ENCODE measurements around the gene PNISR. TPM values are rescaled to one million over a fixed set of nuclear protein-coding genes. Genes with fewer than 3 reads are reported as not detected.

Gene PNISR
- total and polyA plus RNA-seq, 2 of the 13 experiments (the other 11 are each of a cell fraction or from before 2014, with no cell fraction given), result 43.0 to 48.0 TPM

DNA sequence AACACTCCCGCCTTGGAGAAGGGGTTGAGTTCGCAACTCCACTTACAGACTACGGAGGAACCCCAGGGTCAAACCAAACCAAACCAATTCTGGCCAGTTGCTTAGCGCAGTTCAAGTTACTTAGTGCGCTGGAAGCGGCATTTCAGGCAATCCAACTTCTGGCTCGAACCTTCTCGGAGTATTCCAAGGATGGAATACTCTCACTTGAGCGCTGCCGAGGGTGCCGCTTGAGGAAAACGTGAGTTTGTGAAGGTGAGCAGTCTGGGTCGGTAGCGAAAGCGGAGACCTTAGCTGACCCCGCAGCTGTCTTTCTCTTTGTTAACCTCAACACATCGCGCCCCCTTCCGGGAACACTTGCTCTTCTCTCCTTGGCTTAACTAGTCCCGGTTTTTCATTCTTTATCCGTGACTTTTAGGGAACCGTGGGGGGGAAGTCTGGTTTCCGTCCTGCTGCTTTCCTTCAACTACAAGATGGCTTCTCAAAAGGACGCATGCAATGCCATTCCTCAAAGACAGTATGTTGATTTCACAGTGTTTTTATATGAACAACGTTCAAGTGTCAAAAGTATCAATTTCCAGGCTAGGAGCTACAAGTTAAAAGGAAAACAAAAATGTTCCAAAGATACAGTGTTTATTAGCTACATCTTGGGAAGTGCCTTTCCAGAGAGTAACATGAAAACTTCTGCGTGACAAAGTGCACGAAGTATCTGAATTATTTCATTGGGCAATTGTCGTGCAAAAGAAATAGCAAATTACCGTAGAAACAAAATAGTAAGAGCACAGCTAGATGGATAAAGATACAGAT lies 741 bp upstream of the PNISR start (continued):
- TF ChIP-seq ATRX (CRISPR knock-in tag; IDR thresholded peaks at IDR 0.05; ENCODE audit: borderline replicate concordance) (no peak), SCMH1 (CRISPR knock-in tag; IDR thresholded peaks at IDR 0.05; ENCODE audit: borderline replicate concordance) (no peak), ZNF777 (CRISPR knock-in tag; IDR thresholded peaks at IDR 0.05) (no peak), ZNF30 (CRISPR knock-in tag; IDR thresholded peaks at IDR 0.05) (no peak), ZNF367 (CRISPR knock-in tag; IDR thresholded peaks at IDR 0.05; ENCODE audit: borderline replicate concordance) (no peak), KMT2B (CRISPR knock-in tag; IDR thresholded peaks at IDR 0.05) (no peak), HOXA3 (CRISPR knock-in tag; IDR thresholded peaks at IDR 0.05) (no peak; the same call in 1 of the 2 replicates), ZNF776 (CRISPR knock-in tag; IDR thresholded peaks at IDR 0.05) (no peak), SNAI1 (CRISPR knock-in tag; IDR thresholded peaks at IDR 0.05; ENCODE audit: borderline replicate concordance) (no peak), ZNF33A (CRISPR knock-in tag; IDR thresholded peaks at IDR 0.05; ENCODE audit: borderline replicate concordance) (no peak), SUZ12 (IDR thresholded peaks at IDR 0.05; ENCODE audit: low read depth, low read length) (no peak), ZNF577 (CRISPR knock-in tag; IDR thresholded peaks at IDR 0.05; ENCODE audit: borderline replicate concordance, low read depth) (no peak), ZNF883 (CRISPR knock-in tag; IDR thresholded peaks at IDR 0.05; ENCODE audit: not compliant biosample characterization) (no peak), ZC3H13 (CRISPR knock-in tag; IDR thresholded peaks at IDR 0.05) (no peak; the same call in 1 of the 2 replicates), SMC3 (IDR thresholded peaks at IDR 0.05; ENCODE audit: low read length) (no peak), TOPORS (CRISPR knock-in tag; IDR thresholded peaks at IDR 0.05) (no peak), ISL2 (CRISPR knock-in tag; IDR thresholded peaks at IDR 0.05) (0 out of 2 replicates have a peak, but pooled peaks have one; percentile 21), RFX1 (IDR thresholded peaks at IDR 0.05) (no peak)
- TF ChIP-seq, protein P1, sequence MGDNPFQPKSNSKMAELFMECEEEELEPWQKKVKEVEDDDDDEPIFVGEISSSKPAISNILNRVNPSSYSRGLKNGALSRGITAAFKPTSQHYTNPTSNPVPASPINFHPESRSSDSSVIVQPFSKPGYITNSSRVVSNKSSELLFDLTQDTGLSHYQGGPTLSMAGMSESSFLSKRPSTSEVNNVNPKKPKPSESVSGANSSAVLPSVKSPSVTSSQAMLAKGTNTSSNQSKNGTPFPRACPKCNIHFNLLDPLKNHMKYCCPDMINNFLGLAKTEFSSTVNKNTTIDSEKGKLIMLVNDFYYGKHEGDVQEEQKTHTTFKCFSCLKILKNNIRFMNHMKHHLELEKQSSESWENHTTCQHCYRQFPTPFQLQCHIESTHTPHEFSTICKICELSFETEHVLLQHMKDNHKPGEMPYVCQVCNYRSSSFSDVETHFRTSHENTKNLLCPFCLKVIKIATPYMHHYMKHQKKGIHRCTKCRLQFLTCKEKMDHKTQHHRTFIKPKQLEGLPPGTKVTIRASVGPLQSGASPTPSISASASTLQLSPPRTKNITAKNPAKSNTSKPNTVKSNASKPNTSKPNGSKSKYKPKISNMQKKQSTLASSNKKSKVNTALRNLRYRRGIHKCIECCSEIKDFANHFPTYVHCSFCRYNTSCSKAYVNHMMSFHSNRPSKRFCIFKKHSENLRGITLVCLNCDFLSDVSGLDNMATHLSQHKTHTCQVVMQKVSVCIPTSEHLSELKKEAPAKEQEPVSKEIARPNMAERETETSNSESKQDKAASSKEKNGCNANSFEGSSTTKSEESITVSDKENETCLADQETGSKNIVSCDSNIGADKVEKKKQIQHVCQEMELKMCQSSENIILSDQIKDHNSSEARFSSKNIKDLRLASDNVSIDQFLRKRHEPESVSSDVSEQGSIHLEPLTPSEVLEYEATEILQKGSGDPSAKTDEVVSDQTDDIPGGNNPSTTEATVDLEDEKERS (CRISPR knock-in tag; IDR thresholded peaks at IDR 0.05), result no peak
- TF ChIP-seq, protein P2, sequence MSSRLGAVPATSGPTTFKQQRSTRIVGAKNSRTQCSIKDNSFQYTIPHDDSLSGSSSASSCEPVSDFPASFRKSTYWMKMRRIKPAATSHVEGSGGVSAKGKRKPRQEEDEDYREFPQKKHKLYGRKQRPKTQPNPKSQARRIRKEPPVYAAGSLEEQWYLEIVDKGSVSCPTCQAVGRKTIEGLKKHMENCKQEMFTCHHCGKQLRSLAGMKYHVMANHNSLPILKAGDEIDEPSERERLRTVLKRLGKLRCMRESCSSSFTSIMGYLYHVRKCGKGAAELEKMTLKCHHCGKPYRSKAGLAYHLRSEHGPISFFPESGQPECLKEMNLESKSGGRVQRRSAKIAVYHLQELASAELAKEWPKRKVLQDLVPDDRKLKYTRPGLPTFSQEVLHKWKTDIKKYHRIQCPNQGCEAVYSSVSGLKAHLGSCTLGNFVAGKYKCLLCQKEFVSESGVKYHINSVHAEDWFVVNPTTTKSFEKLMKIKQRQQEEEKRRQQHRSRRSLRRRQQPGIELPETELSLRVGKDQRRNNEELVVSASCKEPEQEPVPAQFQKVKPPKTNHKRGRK (CRISPR knock-in tag; IDR thresholded peaks at IDR 0.05), result no peak
- TF ChIP-seq, protein P3, sequence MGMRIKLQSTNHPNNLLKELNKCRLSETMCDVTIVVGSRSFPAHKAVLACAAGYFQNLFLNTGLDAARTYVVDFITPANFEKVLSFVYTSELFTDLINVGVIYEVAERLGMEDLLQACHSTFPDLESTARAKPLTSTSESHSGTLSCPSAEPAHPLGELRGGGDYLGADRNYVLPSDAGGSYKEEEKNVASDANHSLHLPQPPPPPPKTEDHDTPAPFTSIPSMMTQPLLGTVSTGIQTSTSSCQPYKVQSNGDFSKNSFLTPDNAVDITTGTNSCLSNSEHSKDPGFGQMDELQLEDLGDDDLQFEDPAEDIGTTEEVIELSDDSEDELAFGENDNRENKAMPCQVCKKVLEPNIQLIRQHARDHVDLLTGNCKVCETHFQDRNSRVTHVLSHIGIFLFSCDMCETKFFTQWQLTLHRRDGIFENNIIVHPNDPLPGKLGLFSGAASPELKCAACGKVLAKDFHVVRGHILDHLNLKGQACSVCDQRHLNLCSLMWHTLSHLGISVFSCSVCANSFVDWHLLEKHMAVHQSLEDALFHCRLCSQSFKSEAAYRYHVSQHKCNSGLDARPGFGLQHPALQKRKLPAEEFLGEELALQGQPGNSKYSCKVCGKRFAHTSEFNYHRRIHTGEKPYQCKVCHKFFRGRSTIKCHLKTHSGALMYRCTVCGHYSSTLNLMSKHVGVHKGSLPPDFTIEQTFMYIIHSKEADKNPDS (CRISPR knock-in tag; IDR thresholded peaks at IDR 0.05), result no peak
- TF ChIP-seq, protein P4, sequence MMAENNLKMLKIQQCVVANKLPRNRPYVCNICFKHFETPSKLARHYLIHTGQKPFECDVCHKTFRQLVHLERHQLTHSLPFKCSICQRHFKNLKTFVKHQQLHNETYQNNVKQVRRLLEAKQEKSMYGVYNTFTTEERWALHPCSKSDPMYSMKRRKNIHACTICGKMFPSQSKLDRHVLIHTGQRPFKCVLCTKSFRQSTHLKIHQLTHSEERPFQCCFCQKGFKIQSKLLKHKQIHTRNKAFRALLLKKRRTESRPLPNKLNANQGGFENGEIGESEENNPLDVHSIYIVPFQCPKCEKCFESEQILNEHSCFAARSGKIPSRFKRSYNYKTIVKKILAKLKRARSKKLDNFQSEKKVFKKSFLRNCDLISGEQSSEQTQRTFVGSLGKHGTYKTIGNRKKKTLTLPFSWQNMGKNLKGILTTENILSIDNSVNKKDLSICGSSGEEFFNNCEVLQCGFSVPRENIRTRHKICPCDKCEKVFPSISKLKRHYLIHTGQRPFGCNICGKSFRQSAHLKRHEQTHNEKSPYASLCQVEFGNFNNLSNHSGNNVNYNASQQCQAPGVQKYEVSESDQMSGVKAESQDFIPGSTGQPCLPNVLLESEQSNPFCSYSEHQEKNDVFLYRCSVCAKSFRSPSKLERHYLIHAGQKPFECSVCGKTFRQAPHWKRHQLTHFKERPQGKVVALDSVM (CRISPR knock-in tag; IDR thresholded peaks at IDR 0.05), result 0 out of 2 replicates have a peak, but pooled peaks have one; percentile 10

All from HepG2 (cell line).